HG03439 (cell line): Measurements from ENCODE around the gene TPP1.

Source experiments
- ATAC-seq: cut with Tn5 transposase; IDR thresholded peaks from one replicate; pipeline ENCODE4 v1.9.1; 2021; ENCODE audit warnings: mild to moderate bottlenecking, moderate library complexity; ENCODE audit not compliant: unreplicated experiment

The TPP1 gene

GRCh38 chr11:6619004-6619745 is at the start of gene TPP1:
TSS of gene TPP1 (minus strand) at chr11:6619422. CDS start at chr11:6619400, 22 bp downstream.
- peak; percentile 99 for ATAC-seq

GRCh38 chr11:6667733-6668374 is 48.6 kb upstream of the TPP1 start:
- ATAC-seq = no peak

DNA sequence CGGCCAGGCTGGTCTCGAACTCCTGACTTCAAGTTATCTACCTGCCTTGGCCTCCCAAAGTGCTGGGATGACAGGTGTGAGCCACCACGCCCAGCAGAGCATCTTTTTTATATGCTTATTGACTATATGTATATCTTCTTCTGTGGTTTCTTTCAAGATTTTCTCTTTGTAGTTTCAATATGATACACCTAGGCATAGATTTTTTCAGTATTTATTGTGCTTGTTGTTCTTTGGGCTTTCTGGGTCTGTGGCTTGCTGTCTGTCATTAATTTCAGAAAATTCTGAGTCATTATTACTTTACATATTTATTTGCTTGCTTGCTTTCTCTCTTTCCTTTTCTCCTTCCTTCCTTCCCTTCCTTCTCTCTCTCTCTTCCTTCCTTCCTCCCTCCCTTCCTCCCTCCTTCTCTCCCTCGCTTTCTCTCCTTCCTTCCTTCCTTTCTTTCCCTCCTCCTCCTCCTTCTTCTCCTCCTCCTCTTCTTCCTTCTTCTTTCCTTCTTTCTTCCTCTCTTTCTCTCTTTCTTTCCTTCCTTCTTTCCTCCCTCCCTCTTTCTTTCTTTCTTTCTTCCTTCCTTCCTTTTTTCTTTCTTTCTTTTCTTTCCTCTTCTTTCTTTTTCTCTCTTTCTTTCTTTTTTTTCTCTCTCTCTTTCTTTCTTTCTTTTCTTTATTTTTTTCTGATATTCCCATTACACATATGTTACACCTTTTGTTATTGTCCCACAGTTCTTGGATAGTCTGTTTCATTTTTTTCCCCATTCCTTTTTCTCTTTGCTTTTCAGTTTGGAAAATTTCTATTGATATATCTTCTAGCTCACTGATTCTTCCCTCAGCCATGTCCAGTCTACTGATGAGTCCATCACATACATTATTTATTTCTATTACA is 47.3 kb upstream of the TPP1 start:
- ATAC-seq = no peak

- no peak for ATAC-seq
Measured at GRCh38 chr11:6664551-6664950, 45.3 kb upstream of the TPP1 start.

DNA sequence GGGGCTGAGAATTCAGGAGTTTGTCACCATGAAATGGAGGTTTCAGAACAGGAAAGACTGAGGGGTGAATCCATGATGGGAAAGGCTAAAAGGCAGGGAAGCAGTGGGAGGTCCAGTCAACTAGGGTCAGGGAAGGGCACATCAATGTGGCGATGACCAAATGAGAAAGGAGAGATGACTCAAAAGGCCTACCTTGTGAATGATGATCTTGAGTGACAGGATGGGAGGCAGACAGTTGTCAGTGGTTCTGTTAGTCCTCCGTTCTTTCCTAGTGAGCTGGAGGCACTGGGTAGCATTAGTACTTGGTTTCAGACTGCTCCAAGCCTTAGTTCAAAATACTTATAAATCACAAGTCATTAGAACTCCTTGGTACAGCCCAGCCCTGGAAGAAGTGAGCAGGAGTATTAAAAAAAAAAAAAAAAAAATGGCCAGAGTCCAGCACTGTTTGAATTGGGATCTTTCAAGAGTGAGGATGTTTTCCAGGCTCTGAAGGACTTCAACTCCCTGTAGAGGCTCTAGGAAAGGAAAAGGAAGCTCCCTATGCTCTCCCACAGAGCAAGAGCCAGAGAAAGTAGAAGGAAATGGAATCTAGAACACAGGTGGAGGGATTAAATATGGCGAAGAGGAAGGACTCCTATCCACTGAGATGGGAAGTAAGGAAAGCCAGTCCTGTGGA is 44.7 kb upstream of the TPP1 start:
- ATAC-seq = no peak

DNA sequence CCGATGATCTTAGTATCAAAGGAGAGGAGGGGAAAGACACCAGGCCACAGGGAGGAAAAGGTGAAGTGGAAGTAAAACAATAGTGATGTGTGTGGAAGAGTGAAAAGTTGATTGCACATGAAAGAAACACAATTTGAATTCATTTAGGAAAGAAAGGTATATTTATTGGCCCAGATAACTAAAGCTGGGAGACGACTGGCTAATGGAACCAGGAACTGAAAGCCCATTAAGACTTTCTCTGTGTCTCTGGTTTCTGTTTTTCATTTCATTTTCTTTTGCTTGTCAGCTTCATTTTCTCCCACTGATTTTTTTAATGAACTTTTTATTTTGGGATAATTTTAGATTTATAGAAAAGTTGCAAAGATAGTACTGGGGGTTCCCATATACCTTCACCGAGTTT is 41.5 kb upstream of the TPP1 start:
- no peak for ATAC-seq

DNA sequence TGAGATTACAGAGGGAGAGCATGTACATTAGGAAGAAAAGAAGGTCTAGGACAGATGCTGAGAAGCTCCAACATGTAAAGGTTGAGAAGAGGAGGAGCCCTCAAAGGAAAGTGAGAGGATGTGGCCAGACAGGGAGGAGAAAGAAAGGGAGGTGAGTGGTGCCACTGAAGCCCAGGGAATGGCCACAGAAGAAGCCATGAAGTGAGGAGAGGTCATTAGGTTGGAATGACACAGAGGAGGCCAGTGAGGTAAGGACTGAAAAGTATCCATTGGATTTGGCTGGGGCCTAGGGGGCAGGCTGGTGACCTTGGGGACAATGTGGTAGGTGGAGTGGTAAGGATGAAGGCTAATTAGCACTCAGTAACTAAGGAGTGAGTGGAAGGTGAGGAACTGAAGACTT is 39.4 kb upstream of the TPP1 start:
- no peak for ATAC-seq

GRCh38 chr11:6657346-6657745 is 38.1 kb upstream of the TPP1 start:
- ATAC-seq = no peak

DNA sequence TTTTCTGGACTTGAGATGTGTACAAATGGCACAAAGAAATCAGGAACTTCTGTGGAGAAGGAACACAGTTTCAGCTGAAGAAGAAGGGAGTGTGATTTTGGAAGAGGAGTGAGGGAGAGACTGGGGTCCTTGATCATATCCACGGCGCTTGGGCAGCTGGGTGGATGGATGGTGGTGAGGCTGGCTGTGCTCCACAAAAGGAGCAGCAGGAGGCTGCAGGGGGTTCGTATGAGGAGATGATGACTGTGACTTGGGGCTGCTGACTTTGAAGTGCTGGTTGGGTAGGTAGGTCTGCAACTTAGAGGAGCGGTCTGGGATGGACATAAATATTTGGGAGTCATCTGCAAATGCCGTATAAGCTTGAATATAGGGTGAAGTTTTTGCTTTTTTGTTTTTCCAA is 37.7 kb upstream of the TPP1 start:
- no peak for ATAC-seq

DNA sequence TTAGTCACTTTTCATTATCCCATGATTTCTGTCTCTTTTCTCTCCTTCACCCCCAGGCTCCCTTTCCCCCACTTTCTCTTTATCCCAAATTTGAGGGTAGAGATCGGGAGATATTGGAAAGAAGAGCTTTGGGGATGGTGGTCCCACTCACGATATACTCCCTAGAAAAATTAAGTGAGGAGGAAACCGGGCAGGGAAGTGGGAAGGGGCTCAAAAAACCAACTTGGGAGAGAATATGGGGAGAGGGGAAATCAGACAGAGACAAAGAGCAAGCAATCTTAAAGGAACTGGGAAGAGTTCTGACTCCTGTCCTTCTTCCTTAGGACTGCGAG is 37.3 kb upstream of the TPP1 start:
- no peak for ATAC-seq

DNA sequence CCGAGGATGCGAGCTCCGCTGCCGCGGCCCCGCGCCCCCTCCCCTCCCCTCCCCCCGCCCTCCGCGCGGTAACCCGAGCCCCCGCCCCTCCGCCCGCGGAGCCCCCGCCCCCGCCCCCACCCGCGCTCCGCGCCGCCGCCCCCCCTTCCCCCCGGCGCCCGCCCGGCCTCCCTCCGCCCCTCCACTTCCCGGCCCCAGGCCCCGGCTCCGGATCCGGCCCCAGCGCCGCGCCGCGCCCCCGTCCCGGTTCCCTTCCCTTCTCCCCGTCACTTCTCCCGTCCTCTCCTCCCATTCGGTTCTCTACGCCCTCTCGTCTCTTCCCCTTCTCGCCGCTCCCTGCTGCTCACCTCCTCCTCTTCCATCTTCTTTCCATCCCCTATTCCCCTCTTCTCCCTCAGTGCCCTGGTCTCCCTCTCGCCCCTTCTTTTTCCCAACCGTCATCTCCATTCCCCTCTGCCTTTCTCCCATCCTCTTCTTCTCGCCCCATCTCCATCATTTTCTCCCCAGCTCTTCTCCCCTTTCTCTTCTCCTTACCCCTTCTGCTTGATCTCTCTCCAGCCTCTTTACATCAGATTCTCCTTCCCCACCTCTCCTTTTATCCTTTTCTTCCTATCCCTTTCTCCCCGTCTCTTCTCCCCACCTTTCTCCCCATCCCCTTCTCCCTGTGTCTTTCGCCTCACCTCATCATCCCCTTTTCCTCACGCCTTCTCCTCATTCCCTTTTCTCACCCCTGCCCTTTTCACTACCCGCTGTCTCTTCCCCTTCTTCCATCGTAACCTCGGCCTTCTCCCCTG is 36.8 kb upstream of the TPP1 start, which contains the start of gene DCHS1:
Gene DCHS1, minus strand, starts transcription at position 20 of the 794 bp plus-strand sequence. CDS start 14,196 bp downstream, outside the sequence.
- ATAC-seq = no peak

DNA sequence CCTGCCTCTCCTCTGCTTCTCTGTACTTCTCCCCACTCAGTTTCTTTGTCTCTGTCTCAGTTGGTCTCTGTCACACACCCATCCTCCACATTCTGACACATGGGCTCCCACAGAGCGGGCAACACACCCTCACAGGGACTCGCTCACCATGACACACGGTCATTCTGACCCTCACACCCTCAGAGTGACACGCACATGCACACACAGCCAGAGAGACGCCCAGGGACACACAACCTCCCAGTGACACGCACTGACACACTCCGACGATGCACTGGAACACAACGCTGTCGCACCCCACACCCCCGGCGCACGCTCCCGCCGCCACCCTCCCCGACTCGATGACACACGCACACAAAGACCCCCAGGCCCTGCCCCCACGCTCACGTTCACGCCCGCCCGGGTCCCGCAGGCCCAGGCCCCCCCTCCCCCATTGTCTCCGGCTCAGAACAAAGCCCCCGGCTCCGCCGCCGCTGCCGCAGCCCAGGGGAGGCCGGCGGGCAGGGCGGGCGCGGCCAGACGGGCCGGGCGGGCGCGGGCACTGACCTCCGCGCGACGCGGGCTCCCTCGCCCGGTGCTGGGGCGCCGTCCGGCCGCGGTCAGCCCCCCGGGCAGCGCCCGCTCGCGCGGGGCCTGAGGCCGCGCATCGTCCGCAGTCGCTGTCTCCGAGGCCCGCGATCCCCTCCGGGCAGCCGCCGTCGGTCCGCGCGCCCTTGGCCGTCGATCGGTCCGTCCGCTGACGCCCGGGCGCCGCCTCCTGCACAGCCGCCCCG is 36.0 kb upstream of the TPP1 start:
- ATAC-seq = no peak

DNA sequence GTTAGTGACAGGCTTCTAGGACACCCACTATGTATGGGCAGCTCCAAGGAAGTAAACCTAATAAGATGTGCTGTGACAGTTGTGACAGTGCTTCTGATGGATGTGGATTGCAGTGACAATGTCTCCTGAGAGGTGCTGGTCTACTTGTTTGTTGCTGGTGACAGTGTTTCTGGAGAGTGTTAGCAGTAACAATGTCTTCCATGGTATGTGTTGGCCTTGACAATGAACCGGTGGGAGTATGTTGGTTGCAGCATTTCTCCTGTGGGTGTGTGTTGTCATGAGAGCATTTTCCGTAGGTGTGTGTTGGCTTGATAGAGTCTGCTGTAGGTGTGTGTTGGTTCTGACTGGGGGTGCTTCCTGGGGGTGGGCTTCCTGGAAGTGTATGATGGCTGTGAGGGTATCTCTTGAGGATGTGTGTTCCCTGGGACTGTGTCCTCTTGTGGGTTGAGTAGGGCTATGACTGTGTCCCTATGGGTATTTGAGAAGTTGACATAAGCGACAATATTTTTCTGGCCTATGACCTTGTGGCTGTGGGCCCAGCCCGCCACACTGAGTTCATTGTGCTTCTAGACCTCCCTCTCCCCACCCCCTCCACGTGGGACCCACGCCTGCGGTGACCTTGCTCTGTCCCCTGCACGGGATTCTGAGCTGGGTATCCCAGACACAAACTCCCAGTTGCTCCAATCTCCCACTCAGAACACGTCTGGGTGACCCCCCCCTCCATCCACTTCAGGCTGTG is 35.2 kb upstream of the TPP1 start:
- no peak for ATAC-seq

DNA sequence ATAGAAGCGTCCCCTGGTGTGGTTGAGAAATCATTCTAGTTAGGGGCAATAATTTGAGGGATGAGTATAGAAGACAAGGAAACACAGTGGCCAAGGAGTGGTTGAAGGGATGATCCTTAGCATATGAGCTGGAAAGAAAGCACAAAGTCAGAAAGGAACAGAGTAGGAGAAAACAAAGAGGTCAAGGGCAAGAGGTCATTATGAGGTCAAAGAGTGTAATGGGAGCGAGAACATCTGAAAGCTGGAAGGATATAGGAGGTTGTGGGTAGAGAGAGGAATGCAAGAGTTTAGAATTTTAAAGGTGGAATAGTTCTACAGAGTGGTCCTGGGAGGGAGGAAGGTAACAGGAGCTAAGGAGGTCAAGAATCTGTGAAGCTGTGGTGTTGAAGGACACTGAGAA is 34.4 kb upstream of the TPP1 start:
- no peak for ATAC-seq

DNA sequence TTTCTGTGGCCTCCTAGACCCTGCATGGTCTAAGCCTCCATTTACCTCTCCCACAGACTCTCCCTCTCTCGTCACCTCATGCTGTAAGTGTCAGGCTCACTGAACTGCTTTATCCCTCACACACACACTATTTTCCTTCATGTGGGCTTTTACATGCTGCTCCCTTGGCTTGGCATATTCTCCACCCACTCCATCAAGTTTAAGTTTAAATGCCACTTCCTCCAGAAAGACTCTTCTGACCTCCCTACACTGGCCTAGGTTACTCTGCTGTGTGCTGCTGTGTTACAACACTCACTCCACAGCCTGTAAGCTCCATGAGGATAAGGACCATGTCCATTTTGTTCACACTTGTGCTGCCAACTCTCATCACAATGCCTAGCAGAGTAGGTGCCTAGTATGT is 33.9 kb upstream of the TPP1 start:
- no peak for ATAC-seq

GRCh38 chr11:6652182-6652581 is 33.0 kb upstream of the TPP1 start:
- no peak for ATAC-seq

GRCh38 chr11:6650980-6651379 is 31.8 kb upstream of the TPP1 start:
- ATAC-seq = no peak

DNA sequence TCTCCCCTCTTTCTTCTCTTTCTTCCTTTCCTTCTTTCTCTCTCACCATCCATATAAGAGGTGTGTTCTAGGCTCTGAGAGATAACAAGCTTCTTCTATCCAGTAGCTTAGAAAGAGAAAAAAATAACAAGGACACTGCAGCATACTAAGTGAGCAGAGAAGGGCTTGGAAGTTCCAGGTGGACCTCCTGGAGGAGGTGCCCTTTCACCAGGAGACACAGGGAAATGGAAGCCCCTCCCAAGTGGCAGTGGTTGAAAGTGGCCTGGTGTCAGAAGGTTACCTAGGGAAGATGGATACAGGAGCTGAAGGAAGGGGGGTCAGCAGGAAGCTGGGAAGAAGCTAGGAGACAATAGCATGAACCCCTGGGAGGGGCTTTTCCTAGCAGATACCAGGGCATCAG is 30.9 kb upstream of the TPP1 start:
- no peak for ATAC-seq

- ATAC-seq = no peak
Measured at GRCh38 chr11:6648501-6648900, 29.3 kb upstream of the TPP1 start.
